ENCODE measurements around the gene IDH3G. TPM values are rescaled to one million over a fixed set of nuclear protein-coding genes. Genes with fewer than 3 reads are reported as not detected.

The IDH3G gene
- total and polyA plus RNA-seq, 2 of the 8 experiments (the other 6 are each of a cell fraction or from before 2014, with no cell fraction given), result 39.4 to 66.7 TPM

DNA sequence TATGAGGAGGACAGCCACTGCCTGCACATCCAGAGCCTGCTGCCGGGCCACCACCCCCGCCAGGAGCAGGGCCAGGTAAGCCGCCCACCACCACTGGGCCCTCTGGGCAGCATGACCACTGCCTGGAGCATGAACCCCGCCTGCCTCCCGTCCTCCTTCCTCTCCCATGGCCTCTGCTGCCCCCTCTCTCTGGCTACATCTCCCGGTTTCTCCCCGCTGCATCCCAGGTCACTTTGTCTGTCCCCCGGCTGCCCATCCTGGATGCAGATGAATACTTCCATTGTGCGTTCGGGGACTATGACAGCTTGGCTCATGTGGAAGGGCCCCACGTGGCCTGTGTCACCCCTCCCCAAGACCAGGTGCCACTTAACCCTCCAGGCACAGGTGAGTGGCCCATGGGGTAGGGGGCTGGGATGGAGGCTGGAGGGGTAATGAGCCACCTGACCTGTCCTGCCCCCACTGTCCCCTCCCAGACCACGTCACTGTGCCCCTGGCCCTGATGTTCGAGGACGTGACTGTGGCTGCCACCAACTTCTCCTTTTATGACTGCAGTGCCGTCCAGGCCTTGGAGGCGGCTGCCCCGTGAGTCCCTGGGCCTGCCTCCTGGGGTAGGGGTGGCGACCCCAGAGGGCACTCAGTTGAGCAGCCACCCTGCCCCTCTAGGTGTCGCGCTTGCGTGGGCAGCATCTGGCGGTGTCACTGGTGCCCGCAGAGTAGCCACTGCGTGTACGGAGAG, 24.1 kb downstream of the IDH3G start (continued):
- TF ChIP-seq, protein P1, sequence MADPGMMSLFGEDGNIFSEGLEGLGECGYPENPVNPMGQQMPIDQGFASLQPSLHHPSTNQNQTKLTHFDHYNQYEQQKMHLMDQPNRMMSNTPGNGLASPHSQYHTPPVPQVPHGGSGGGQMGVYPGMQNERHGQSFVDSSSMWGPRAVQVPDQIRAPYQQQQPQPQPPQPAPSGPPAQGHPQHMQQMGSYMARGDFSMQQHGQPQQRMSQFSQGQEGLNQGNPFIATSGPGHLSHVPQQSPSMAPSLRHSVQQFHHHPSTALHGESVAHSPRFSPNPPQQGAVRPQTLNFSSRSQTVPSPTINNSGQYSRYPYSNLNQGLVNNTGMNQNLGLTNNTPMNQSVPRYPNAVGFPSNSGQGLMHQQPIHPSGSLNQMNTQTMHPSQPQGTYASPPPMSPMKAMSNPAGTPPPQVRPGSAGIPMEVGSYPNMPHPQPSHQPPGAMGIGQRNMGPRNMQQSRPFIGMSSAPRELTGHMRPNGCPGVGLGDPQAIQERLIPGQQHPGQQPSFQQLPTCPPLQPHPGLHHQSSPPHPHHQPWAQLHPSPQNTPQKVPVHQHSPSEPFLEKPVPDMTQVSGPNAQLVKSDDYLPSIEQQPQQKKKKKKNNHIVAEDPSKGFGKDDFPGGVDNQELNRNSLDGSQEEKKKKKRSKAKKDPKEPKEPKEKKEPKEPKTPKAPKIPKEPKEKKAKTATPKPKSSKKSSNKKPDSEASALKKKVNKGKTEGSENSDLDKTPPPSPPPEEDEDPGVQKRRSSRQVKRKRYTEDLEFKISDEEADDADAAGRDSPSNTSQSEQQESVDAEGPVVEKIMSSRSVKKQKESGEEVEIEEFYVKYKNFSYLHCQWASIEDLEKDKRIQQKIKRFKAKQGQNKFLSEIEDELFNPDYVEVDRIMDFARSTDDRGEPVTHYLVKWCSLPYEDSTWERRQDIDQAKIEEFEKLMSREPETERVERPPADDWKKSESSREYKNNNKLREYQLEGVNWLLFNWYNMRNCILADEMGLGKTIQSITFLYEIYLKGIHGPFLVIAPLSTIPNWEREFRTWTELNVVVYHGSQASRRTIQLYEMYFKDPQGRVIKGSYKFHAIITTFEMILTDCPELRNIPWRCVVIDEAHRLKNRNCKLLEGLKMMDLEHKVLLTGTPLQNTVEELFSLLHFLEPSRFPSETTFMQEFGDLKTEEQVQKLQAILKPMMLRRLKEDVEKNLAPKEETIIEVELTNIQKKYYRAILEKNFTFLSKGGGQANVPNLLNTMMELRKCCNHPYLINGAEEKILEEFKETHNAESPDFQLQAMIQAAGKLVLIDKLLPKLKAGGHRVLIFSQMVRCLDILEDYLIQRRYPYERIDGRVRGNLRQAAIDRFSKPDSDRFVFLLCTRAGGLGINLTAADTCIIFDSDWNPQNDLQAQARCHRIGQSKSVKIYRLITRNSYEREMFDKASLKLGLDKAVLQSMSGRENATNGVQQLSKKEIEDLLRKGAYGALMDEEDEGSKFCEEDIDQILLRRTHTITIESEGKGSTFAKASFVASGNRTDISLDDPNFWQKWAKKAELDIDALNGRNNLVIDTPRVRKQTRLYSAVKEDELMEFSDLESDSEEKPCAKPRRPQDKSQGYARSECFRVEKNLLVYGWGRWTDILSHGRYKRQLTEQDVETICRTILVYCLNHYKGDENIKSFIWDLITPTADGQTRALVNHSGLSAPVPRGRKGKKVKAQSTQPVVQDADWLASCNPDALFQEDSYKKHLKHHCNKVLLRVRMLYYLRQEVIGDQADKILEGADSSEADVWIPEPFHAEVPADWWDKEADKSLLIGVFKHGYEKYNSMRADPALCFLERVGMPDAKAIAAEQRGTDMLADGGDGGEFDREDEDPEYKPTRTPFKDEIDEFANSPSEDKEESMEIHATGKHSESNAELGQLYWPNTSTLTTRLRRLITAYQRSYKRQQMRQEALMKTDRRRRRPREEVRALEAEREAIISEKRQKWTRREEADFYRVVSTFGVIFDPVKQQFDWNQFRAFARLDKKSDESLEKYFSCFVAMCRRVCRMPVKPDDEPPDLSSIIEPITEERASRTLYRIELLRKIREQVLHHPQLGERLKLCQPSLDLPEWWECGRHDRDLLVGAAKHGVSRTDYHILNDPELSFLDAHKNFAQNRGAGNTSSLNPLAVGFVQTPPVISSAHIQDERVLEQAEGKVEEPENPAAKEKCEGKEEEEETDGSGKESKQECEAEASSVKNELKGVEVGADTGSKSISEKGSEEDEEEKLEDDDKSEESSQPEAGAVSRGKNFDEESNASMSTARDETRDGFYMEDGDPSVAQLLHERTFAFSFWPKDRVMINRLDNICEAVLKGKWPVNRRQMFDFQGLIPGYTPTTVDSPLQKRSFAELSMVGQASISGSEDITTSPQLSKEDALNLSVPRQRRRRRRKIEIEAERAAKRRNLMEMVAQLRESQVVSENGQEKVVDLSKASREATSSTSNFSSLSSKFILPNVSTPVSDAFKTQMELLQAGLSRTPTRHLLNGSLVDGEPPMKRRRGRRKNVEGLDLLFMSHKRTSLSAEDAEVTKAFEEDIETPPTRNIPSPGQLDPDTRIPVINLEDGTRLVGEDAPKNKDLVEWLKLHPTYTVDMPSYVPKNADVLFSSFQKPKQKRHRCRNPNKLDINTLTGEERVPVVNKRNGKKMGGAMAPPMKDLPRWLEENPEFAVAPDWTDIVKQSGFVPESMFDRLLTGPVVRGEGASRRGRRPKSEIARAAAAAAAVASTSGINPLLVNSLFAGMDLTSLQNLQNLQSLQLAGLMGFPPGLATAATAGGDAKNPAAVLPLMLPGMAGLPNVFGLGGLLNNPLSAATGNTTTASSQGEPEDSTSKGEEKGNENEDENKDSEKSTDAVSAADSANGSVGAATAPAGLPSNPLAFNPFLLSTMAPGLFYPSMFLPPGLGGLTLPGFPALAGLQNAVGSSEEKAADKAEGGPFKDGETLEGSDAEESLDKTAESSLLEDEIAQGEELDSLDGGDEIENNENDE (IDR thresholded peaks at IDR 0.05; ENCODE audit: insufficient replicate concordance, low read length), result no peak
- no peak for TF ChIP-seq JUN (IDR thresholded peaks at IDR 0.05; ENCODE audit: low read depth, low read length)
- TF ChIP-seq SIN3A (conservative IDR thresholded peaks at IDR 0.05 in 1 of 2, IDR thresholded peaks at IDR 0.05 in 1 of 2; ENCODE audit: low read depth in 1 of 2, low read length in 2 of 2), result no peak
- no peak for TF ChIP-seq CTBP2 (IDR thresholded peaks at IDR 0.05; ENCODE audit: borderline replicate concordance, insufficient read depth, insufficient read length, low read length)
- no peak for TF ChIP-seq CBX5 (IDR thresholded peaks at IDR 0.05; ENCODE audit: low read depth, low read length)
- TF ChIP-seq KDM1A (IDR thresholded peaks at IDR 0.05; ENCODE audit: borderline replicate concordance, low read length), result no peak
- no peak for TF ChIP-seq POLR2AphosphoS5 (IDR thresholded peaks at IDR 0.05; ENCODE audit: low read depth, low read length)
- TF ChIP-seq EGR1 (IDR thresholded peaks at IDR 0.05; ENCODE audit: borderline replicate concordance, low read depth, low read length), result no peak
- TF ChIP-seq SP1 (IDR thresholded peaks at IDR 0.05; ENCODE audit: low read depth, low read length), result no peak
- TF ChIP-seq TBP (IDR thresholded peaks at IDR 0.05; ENCODE audit: low read depth, low read length), result no peak

Data from H1 (cell line).